Neural progenitor cell (in vitro differentiated cells): ENCODE data around the gene GPR4.

Experiments
- CTCF ChIP-seq: fragments of 200-600 bp; sonication (generic); IDR thresholded peaks from 2 replicates; pipeline ENCODE4 v1.5.1; 2017; ENCODE audit warnings: antibody characterized with exemption, mild to moderate bottlenecking
- EZH2 ChIP-seq: fragments of 200-600 bp; sonication (generic); IDR thresholded peaks from 2 replicates; pipeline ENCODE4 v1.6.1; 2017; ENCODE audit warnings: antibody characterized with exemption, mild to moderate bottlenecking, moderate library complexity

GRCh38 chr19:45547211-45547770, 54.7 kb downstream of the GPR4 start:
- TF ChIP-seq CTCF (no peak), EZH2 (no peak)
